H1 (cell line): Measurements from ENCODE around the gene OR1S1. TPM values are rescaled to one million over a fixed set of nuclear protein-coding genes. Genes with fewer than 3 reads are reported as not detected.

ENCODE experiments used
- polyA plus RNA-seq, 7 experiments: library from polyadenylated mRNA; depleted of rRNA in 3 of 7; stranded (reverse) in 5 of 7; unstranded in 2 of 7; fragments of >200 nt in 5 of 7; fragments of 200-250 nt in 2 of 7; gene quantifications; 1 replicate in 5 of 7; 2 replicates in 1 of 7; 4 replicates in 1 of 7; pipeline versions ENCODE4 v1.2.1 to v1.2.3, GENCODE V29; 2011 to 2013; ENCODE audit warnings: missing spikeins in 2 of 7, mixed read lengths in 2 of 7
- total RNA-seq: library from RNA; stranded (reverse); fragmentation: NEBNext Ultra II Directional; extraction: Animal tissue kit (Norgen Biotek cat#: 25700); gene quantifications from 2 replicates; pipeline ENCODE4 v1.2.1, GENCODE V29; 2021

The OR1S1 gene
- total and polyA plus RNA-seq, 2 of the 8 experiments (the other 6 are each of a cell fraction or from before 2014, with no cell fraction given) = not detected

Other genes with a start within 250 kb of the OR1S1 start
- not detected in 2 replicates for gene OR9Q1, start 188.8 kb upstream of the OR1S1 start, total RNA-seq
- not detected in 2 replicates for gene OR9Q1, start 188.8 kb upstream of the OR1S1 start, polyA plus RNA-seq (2011; rRNA removed)
- gene OR6Q1, start 181.8 kb upstream of the OR1S1 start, total RNA-seq = not detected in 2 replicates
- gene OR6Q1, start 181.8 kb upstream of the OR1S1 start, polyA plus RNA-seq (2011; rRNA removed) = not detected in 2 replicates
- gene OR9I1, start 87.2 kb upstream of the OR1S1 start, total RNA-seq = not detected in 2 replicates
- gene OR9I1, start 87.2 kb upstream of the OR1S1 start, polyA plus RNA-seq (2011; rRNA removed) = not detected in 2 replicates
- gene OR9Q2, start 23.6 kb upstream of the OR1S1 start, total RNA-seq = not detected in 2 replicates
- not detected in 2 replicates for gene OR9Q2, start 23.6 kb upstream of the OR1S1 start, polyA plus RNA-seq (2011; rRNA removed)
- not detected in 2 replicates for gene OR1S2, start 8.6 kb upstream of the OR1S1 start, total RNA-seq
- not detected in 2 replicates for gene OR1S2, start 8.6 kb upstream of the OR1S1 start, polyA plus RNA-seq (2011; rRNA removed)
- gene OR10Q1, start 16.2 kb downstream of the OR1S1 start, total RNA-seq = not detected in 2 replicates
- not detected in 2 replicates for gene OR10Q1, start 16.2 kb downstream of the OR1S1 start, polyA plus RNA-seq (2011; rRNA removed)
- not detected in 2 replicates for gene OR10W1, start 55.5 kb downstream of the OR1S1 start, total RNA-seq
- gene OR10W1, start 55.5 kb downstream of the OR1S1 start, polyA plus RNA-seq (2011; rRNA removed) = not detected in 2 replicates
- not detected in 2 replicates for gene OR5B17, start 146.3 kb downstream of the OR1S1 start, total RNA-seq
- gene OR5B17, start 146.3 kb downstream of the OR1S1 start, polyA plus RNA-seq (2011; rRNA removed) = not detected in 2 replicates
- gene OR5B3, start 194.2 kb downstream of the OR1S1 start, total RNA-seq = not detected in 2 replicates
- gene OR5B3, start 194.2 kb downstream of the OR1S1 start, polyA plus RNA-seq (2011; rRNA removed) = not detected in 2 replicates
- gene OR5B2, start 215.4 kb downstream of the OR1S1 start, total RNA-seq = not detected in 2 replicates
- 0.06 TPM in 2 replicates for gene OR5B2, start 215.4 kb downstream of the OR1S1 start, polyA plus RNA-seq (2011; rRNA removed)
- gene OR5B12, start 229.5 kb downstream of the OR1S1 start, total RNA-seq = not detected in 2 replicates
- gene OR5B12, start 229.5 kb downstream of the OR1S1 start, polyA plus RNA-seq (2011; rRNA removed) = not detected in 2 replicates